ENCODE measurements around the gene RNF115.

- TF ChIP-seq CTCF (IDR thresholded peaks at IDR 0.05) (no peak), POLR2A (IDR thresholded peaks at IDR 0.05) (no peak)
Observed at GRCh38 chr1:145740269-145740668, 83.6 kb downstream of the RNF115 start.

All from body of pancreas (tissue), 4 donors.